IMR-90 (cell line): Measurements from ENCODE around the gene AUH.

Experiments used
- CHD1 ChIP-seq: IDR thresholded peaks from 2 replicates; pipeline ENCODE4 v1.6.1; 2012; ENCODE audit warnings: low read depth, low read length, improper control_type of control experiment
- FOS ChIP-seq: fragments of 150-350 bp; IDR thresholded peaks from 2 replicates; pipeline ENCODE4 v1.6.1; 2016; ENCODE audit warnings: low read depth, low read length
- MAFK ChIP-seq: IDR thresholded peaks from 2 replicates; pipeline ENCODE4 v1.6.1; 2012; ENCODE audit warnings: low read depth, low read length, improper control_type of control experiment
- MAZ ChIP-seq: IDR thresholded peaks from 2 replicates; pipeline ENCODE4 v1.6.1; 2012; ENCODE audit warnings: low read depth, mild to moderate bottlenecking, low read length, improper control_type of control experiment, moderate library complexity, borderline replicate concordance
- MXI1 ChIP-seq: IDR thresholded peaks from 2 replicates; pipeline ENCODE4 v1.6.1; 2012; ENCODE audit warnings: low read depth, mild to moderate bottlenecking, low read length, moderate library complexity, borderline replicate concordance
- POLR2A ChIP-seq: IDR thresholded peaks from 2 replicates; pipeline ENCODE4 v1.6.1; 2012; ENCODE audit warnings: mild to moderate bottlenecking, low read depth, low read length
- RAD21 ChIP-seq: IDR thresholded peaks from 2 replicates; pipeline ENCODE4 v1.6.1; 2012; ENCODE audit warnings: low read length, improper control_type of control experiment
- TF ChIP-seq, protein P1 (sequence below): conservative IDR thresholded peaks from 2 replicates; pipeline ENCODE4 v1.5.1; 2012; ENCODE audit warnings: mild to moderate bottlenecking, low read depth, low read length, improper control_type of control experiment

- TF ChIP-seq POLR2A, result no peak
- TF ChIP-seq, protein P1, sequence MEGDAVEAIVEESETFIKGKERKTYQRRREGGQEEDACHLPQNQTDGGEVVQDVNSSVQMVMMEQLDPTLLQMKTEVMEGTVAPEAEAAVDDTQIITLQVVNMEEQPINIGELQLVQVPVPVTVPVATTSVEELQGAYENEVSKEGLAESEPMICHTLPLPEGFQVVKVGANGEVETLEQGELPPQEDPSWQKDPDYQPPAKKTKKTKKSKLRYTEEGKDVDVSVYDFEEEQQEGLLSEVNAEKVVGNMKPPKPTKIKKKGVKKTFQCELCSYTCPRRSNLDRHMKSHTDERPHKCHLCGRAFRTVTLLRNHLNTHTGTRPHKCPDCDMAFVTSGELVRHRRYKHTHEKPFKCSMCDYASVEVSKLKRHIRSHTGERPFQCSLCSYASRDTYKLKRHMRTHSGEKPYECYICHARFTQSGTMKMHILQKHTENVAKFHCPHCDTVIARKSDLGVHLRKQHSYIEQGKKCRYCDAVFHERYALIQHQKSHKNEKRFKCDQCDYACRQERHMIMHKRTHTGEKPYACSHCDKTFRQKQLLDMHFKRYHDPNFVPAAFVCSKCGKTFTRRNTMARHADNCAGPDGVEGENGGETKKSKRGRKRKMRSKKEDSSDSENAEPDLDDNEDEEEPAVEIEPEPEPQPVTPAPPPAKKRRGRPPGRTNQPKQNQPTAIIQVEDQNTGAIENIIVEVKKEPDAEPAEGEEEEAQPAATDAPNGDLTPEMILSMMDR, result no peak
- no peak for TF ChIP-seq FOS
- no peak for TF ChIP-seq CHD1
- no peak for TF ChIP-seq MAZ
- TF ChIP-seq MXI1, result no peak
- no peak for TF ChIP-seq RAD21
- TF ChIP-seq MAFK, result no peak
Observed at GRCh38 chr9:91312717-91313325, 48.9 kb downstream of the AUH start.
